IgD-negative memory B cell (primary cell): Measurements from ENCODE around the gene KCNMA1. TPM values are rescaled to one million over a fixed set of nuclear protein-coding genes. Genes with fewer than 3 reads are reported as not detected.

ENCODE experiments used
- H3K27ac Mint-ChIP-seq, 3 donors: one replicate each; pipeline ENCODE4 v1.8.0; 2020 to 2022; ENCODE audit warnings: mild to moderate bottlenecking in 3 of 3, mixed read lengths in 3 of 3, moderate library complexity in 1 of 3
- H3K27me3 Mint-ChIP-seq: one replicate; pipeline ENCODE4 v1.8.0; 2021; ENCODE audit warnings: mixed read lengths
- H3K36me3 Mint-ChIP-seq: one replicate; pipeline ENCODE4 v1.8.0; 2020; ENCODE audit warnings: mild to moderate bottlenecking, mixed read lengths
- H3K4me1 Mint-ChIP-seq, 3 donors: one replicate each; pipeline ENCODE4 v1.8.0; 2020 to 2022; ENCODE audit warnings: mixed read lengths in 3 of 3, mild to moderate bottlenecking in 1 of 3
- H3K4me3 Mint-ChIP-seq, 4 donors: one replicate each; pipeline ENCODE4 v1.8.0; 2020 to 2022; ENCODE audit warnings: mild to moderate bottlenecking in 4 of 4, mixed read lengths in 4 of 4, moderate library complexity in 3 of 4
- H3K9me3 Mint-ChIP-seq, 3 donors: one replicate each; pipeline ENCODE4 v1.8.0; 2020 to 2021; ENCODE audit warnings: mixed read lengths in 3 of 3, mild to moderate bottlenecking in 1 of 3
- polyA plus RNA-seq: library from polyadenylated mRNA; unstranded; fragments of 300-500 nt; fragmentation: Illumina TruSeq; gene quantifications from one replicate; pipeline ENCODE4 v1.2.3, GENCODE V29; 2021

The KCNMA1 gene
- polyA plus RNA-seq, 1 donor from 2014 or later = 5.5 TPM

DNA sequence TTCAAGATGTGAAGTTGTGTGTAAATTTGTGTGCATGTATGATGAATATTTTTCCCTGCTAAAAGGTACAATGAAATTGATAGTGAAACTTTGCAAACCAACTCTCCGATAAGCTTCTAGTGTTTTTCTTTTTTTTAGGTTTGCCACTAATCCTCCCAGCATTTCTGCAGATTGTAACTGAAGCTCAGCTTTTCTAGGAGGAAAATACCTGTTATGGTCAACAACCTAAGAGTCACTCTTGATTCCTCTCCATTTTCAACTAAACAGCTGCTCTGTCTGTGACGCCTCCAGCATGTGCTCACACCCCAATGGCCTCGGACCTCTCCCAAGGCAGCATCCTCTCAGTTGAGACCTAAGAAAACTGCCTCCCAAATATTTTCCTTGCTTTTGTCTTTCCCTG, 406.2 kb downstream of the KCNMA1 start:
- no peaks in the 10 kb centered on the region for H3K9me3 Mint-ChIP-seq
- no peaks in the 10 kb centered on the region for H3K4me1 Mint-ChIP-seq
- H3K4me3 Mint-ChIP-seq = no peak overlapping the region
- H3K27me3 Mint-ChIP-seq = no peaks in the 10 kb centered on the region
- H3K36me3 Mint-ChIP-seq = peaks cover 1% of the 10 kb centered on the region
- H3K27ac Mint-ChIP-seq = peak overlapping the region in 1 of 3 donors; percentile 70

DNA sequence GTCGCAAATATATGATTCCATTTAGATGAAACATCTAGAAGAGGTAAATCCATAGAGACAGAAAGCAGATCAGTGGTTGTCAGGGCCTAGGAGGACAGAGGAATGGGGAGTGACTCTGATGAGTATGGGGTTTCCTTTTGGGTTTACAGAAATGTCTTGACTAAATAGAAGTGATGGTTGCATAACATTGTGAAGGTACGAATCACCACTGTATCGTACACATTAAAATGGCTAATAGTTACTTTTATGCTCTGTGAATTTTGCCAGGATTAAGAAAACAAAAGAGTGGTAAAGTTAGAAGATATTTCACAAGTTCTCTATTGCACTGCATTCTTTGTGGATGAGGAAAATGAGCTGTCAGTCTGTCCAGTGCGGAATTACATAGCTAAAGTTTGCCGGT, 407.4 kb downstream of the KCNMA1 start:
- Mint-ChIP-seq H3K4me1 (peaks cover 0 to under 1% (median 0%) of the 10 kb centered on the region in 3 donors), H3K27me3 (peaks cover 2% of the 10 kb centered on the region), H3K27ac (no peak overlapping the region), H3K36me3 (peaks cover 1% of the 10 kb centered on the region), H3K9me3 (no peaks in the 10 kb centered on the region), H3K4me3 (no peak overlapping the region)

DNA sequence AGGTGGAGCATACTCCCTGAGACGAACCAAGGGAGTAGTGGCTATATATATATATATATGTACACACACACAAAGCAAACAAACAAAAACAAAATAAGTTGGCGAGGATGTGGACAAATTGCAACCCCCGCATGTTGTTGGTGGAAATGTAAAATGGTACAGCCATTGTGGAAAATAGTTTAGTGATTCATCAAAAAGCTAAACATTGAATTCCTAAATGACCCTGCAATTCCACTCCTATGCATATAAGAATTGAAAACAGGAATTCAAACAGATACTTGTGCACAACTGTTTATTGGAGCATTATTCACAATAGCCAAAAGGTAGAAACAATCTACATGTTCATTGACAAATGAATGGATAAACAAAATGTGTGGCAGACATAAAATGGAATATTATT, 407.9 kb downstream of the KCNMA1 start:
- H3K4me3 Mint-ChIP-seq = no peak overlapping the region
- peaks cover 2% of the 10 kb centered on the region for H3K27me3 Mint-ChIP-seq

DNA sequence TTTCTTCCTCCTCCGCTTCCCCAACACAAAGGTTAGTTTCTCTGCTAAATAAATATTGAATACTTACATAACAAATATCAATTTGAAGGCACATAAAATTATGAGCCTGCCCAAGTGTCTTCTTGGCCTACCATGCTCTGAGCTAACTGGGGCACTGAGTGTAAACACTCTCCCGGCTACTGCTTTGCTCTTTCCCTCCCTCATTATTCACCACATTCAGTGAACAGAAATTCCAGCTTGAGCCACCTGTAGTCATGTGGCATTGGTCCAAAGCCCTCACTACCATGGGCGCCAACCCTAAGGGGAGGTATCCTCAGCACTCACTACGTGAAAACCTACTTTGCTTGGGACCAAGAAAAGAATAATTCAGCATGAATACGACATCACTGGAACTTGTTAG, 409.0 kb downstream of the KCNMA1 start:
- H3K9me3 Mint-ChIP-seq = no peaks in the 10 kb centered on the region
- H3K27me3 Mint-ChIP-seq = peaks cover 2% of the 10 kb centered on the region
- H3K27ac Mint-ChIP-seq = no peak overlapping the region
- peaks cover 0 to 3% (median under 1%) of the 10 kb centered on the region in 3 donors for H3K4me1 Mint-ChIP-seq
- H3K36me3 Mint-ChIP-seq = peaks cover 1% of the 10 kb centered on the region
- no peak overlapping the region for H3K4me3 Mint-ChIP-seq

More for the DNA sequence above, 407.9 kb downstream of the KCNMA1 start:
- peaks cover 1% of the 10 kb centered on the region for H3K36me3 Mint-ChIP-seq
- peaks cover 0 to 3% (median 0%) of the 10 kb centered on the region in 3 donors for H3K4me1 Mint-ChIP-seq
- H3K9me3 Mint-ChIP-seq = no peaks in the 10 kb centered on the region
- H3K27ac Mint-ChIP-seq = no peak overlapping the region

DNA sequence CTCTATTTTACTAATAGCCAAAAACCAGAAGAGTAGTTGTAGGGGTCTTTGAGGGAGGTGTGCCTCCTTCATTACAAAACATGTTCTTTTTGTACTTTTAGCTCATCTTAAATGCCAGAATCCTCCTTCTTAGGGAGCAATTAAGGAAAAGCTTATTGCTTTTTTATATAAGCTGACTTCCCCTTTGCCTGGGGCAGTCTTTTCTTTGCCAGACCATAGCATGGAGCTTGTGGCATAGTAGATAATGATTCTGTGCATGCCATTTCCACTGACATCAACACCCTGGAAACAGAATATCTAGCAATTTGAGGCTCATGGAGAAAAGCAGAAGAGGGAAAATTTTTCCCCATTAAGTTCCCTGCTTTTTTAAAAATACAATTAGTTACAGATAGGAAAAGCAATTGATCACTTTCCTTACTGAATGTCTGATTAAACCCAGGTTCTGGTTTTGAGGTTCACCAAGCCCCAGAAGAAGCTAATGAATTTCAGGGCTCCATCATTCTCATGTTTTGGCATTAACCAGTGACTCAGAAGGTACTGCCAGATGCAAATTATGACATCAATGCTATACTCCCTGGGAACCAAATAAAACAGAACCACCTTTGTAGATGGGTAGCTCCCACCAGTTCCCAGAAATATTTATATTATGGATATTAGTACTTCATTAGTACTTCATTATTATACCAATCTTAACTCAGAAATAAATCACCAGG, 410.6 kb downstream of the KCNMA1 start:
- Mint-ChIP-seq H3K36me3 (no peaks in the 10 kb centered on the region), H3K9me3 (no peaks in the 10 kb centered on the region), H3K27ac (no peak overlapping the region), H3K4me3 (no peak overlapping the region), H3K4me1 (peaks cover 0 to 3% (median 3%) of the 10 kb centered on the region in 3 donors), H3K27me3 (peaks cover 3% of the 10 kb centered on the region)

DNA sequence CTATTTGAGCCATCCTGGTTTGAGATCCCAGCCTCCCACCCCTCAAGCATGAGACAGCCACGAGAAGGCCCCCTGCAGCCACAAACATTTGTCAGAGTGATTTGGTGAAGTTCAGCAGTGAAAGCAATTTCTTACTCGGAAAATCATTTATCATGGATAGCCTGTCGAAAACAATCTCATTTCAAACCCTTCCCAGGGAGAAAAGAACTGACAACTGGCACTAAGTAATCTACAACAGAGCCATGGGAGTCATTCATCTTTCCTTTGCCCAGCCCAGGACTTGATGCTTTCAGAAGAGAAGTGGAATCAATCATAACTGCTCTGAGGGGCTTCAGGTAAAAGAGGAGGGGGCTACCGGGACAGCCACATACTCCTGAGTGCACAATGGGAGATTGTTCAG, 411.2 kb downstream of the KCNMA1 start:
- H3K4me1 Mint-ChIP-seq = peaks cover 0 to 3% (median 3%) of the 10 kb centered on the region in 3 donors
- no peak overlapping the region for H3K27ac Mint-ChIP-seq
- peaks cover 4% of the 10 kb centered on the region for H3K27me3 Mint-ChIP-seq
- H3K9me3 Mint-ChIP-seq = no peaks in the 10 kb centered on the region
- H3K36me3 Mint-ChIP-seq = no peaks in the 10 kb centered on the region
- H3K4me3 Mint-ChIP-seq = no peak overlapping the region

DNA sequence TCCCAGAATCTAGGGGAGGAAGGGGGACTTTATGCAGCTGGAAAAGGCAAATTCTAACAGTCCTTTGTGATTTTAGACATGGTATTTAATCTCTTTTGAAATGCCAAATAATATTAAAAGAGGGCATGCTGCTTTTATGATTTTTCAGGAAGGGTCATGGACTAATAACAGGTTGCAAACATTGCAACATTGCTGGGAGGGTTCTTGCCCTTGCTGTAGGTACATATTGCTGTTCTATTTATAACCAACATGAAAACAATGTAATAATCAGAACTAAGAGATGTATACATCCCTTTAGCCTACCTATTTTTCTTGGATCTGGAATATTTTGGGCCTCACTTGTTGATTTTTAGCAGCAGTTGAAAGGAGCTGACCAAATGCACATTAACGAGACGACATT, 411.6 kb downstream of the KCNMA1 start:
- no peaks in the 10 kb centered on the region for H3K9me3 Mint-ChIP-seq
- H3K4me1 Mint-ChIP-seq = peaks cover 0 to 3% (median 3%) of the 10 kb centered on the region in 3 donors
- peaks cover 4% of the 10 kb centered on the region for H3K27me3 Mint-ChIP-seq
- no peak overlapping the region for H3K4me3 Mint-ChIP-seq
- H3K27ac Mint-ChIP-seq = no peak overlapping the region
- H3K36me3 Mint-ChIP-seq = no peaks in the 10 kb centered on the region

DNA sequence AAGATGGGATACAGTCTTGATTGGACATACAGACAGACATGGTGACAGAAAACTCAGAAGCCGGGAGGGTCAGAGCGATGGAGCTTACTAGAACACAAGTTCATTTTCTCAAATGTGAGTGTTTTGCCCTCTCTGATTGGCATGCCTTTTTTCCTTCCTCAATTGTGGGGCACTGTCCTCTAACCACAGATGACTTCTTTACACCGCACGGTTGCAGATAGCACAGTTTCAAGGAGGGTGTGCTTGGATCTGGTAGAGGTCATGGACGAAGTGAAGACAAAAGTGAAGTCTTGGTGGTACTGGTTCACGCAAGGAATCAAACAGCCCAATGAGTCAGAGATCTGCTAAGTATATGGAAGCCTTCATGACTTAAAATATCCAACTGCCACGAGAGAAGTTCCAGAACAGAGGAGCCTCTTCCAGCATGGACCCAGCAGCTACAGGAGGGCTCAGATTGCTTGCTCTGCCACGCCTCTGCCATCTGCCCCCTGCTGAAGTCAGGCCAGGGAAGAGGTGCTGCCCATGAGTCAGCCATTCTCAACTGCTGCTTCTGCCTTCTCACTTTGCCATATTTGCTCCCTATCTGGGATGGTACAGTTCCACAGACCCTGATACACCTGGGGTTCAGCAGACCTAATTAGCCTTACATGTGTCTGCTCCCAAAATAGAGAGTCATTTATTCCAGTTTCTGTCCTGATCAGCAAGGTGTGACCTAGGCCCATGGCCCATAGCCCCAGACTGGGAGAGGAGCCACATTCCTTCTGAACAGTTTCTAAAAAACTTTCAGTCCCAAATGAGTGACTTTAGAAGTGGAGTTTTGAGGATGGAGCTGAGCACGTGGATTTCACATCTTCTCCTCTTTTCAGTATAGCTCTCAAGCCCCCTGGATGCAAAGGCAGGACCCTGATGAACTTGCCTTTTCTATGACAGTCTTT, 413.8 kb downstream of the KCNMA1 start:
- Mint-ChIP-seq H3K4me3 (peak overlapping the region in 1 of 4 donors; percentile 39), H3K9me3 (no peaks in the 10 kb centered on the region), H3K27ac (no peak overlapping the region), H3K4me1 (peaks cover 0 to 3% (median 3%) of the 10 kb centered on the region in 3 donors), H3K27me3 (peaks cover 9% of the 10 kb centered on the region), H3K36me3 (no peaks in the 10 kb centered on the region)

DNA sequence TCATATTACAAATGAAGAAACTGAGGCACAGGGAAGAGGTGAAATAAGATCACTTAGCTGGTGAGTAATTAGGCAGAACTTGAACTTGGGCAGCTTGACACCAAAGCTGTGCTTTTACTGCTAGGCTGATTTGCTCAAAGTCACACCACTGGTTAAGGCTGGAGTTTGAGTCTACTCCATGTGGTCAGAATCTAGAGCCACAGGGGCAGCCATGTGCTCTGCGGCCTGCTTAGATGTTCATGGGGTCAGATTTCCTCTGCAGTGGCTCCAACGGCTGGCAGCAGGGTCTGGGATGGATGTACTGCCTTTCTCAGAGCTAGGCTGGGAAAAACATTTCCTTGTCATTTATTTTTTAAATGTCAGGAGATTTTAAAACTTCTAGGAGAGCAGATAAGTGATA, 417.5 kb downstream of the KCNMA1 start:
- Mint-ChIP-seq H3K27me3 (peaks cover 9% of the 10 kb centered on the region), H3K9me3 (no peaks in the 10 kb centered on the region), H3K36me3 (no peaks in the 10 kb centered on the region), H3K4me3 (no peak overlapping the region), H3K27ac (no peak overlapping the region), H3K4me1 (peaks cover 0 to 3% (median 3%) of the 10 kb centered on the region in 3 donors)

DNA sequence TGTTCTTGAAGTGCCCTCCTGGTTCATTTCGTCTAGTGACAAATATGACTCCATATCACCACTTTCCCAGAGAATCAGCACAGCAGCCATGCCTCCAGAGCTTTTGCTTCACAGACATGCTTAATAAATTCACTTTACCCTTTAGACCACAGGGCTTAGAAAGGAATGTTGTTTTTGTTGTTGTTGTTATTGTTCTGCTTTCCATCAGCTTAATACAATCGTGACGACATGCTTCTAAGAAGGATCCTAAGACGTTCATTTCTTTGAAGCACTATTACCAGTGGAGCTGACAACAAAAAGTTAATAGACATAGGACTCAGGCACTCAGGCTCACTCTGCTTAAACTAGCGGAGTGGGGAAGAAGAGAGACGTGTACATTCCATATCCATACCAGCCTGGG, 418.6 kb downstream of the KCNMA1 start:
- Mint-ChIP-seq H3K27ac (no peak overlapping the region), H3K4me1 (peaks cover 0 to 3% (median 0%) of the 10 kb centered on the region in 3 donors), H3K9me3 (no peaks in the 10 kb centered on the region), H3K36me3 (no peaks in the 10 kb centered on the region), H3K27me3 (peaks cover 9% of the 10 kb centered on the region), H3K4me3 (no peak overlapping the region)

DNA sequence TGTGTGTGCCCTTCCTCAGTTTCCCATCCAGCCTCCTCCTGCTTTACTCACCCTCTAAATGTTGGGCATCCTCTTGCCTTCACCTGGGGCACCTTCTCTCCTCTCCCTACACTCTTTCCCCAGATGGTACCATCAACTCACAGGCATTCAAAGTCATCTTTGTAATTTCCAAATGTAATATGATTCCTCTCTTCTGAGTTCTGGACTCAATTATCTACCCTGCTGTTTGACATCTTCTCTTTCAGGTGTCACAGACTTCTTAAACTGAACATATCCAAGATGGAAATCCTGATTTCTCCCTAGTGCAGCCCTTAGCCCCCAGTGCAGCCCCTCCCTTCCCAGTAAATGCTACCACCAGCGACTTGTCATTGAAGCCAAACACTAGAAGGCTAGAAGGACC, 422.8 kb downstream of the KCNMA1 start:
- H3K4me3 Mint-ChIP-seq = no peak overlapping the region
- H3K27ac Mint-ChIP-seq = no peak overlapping the region
- no peaks in the 10 kb centered on the region for H3K36me3 Mint-ChIP-seq
- peaks cover 0 to 3% (median 0%) of the 10 kb centered on the region in 3 donors for H3K4me1 Mint-ChIP-seq
- H3K27me3 Mint-ChIP-seq = peaks cover 7% of the 10 kb centered on the region
- H3K9me3 Mint-ChIP-seq = peaks cover 0 to 2% (median 0%) of the 10 kb centered on the region in 3 donors

DNA sequence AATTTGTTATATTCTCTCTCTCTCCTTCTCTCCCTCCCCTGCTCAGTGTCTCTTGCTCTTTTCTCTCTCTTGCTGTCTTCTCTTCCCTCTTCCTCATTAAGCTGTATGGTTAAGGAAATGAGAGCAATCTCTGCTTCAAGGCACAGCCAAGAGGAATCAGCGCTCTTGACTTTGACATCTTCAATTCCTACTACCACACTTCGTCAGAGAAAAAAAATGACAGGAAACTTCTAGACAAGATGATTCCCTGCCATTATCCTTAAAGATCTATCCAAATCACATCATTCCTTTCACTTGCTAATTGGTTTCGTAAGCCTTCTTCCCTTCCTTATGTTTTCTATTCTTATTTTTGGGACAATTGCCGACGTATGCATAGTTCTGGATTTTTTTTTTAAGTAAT, 425.0 kb downstream of the KCNMA1 start:
- Mint-ChIP-seq H3K27ac (no peak overlapping the region), H3K4me3 (no peak overlapping the region), H3K4me1 (peaks cover 0 to 3% (median 0%) of the 10 kb centered on the region in 3 donors), H3K36me3 (no peaks in the 10 kb centered on the region), H3K27me3 (no peaks in the 10 kb centered on the region), H3K9me3 (peaks cover 0 to 2% (median under 1%) of the 10 kb centered on the region in 3 donors)

DNA sequence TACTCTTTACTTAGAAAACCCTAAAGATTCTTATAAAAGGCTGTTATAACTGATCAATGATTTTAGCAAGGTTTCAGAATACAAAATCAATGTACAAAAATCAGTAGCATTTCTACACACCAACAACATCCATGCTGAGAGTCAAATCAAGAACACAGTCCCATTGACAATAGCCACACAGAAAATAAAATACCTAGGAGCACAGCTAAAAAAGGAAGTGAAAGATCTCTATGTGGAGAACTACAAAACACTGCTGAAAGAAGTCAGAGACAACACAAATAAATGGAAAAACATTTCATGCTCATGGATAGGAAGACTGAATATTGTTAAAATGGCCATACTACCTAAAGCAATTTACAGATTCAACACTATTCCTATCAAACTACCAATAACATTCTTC, 427.0 kb downstream of the KCNMA1 start:
- no peaks in the 10 kb centered on the region for H3K36me3 Mint-ChIP-seq
- peaks cover 0 to 2% (median 2%) of the 10 kb centered on the region in 3 donors for H3K9me3 Mint-ChIP-seq
- no peaks in the 10 kb centered on the region for H3K27me3 Mint-ChIP-seq
- H3K4me3 Mint-ChIP-seq = no peak overlapping the region
- no peak overlapping the region for H3K27ac Mint-ChIP-seq
- peaks cover 0 to 3% (median 0%) of the 10 kb centered on the region in 3 donors for H3K4me1 Mint-ChIP-seq

DNA sequence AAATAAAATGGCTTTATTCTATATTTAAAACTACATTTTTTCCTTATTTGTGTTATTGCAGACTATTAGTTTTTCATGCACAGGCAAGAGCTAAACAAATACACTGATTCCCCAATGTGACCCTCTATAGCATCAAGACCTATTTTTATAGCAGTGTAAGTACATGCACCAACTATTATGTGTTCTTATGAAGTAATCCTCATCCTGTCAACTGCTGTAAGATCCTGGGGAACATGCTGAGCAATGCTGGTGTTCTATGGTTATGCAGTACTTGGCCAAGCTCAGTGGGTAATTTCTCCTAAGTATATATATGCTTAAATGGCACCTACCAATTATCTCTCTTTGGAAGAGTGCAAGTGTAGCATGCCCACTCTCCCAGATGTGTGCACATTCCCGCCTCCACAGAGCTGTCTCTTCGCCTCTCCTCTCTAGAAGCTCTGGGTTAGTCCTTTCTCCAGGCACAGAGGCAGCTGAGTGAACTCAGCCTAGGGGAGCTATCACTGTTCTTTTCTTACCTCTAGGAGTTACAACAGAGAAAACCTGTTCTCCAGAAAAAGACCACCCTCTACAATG, 428.8 kb downstream of the KCNMA1 start:
- Mint-ChIP-seq H3K36me3 (peaks cover 5% of the 10 kb centered on the region), H3K27me3 (no peaks in the 10 kb centered on the region), H3K4me1 (peaks cover 0 to 3% (median 0%) of the 10 kb centered on the region in 3 donors), H3K4me3 (no peak overlapping the region), H3K27ac (no peak overlapping the region), H3K9me3 (peaks cover 2 to 6% (median 5%) of the 10 kb centered on the region in 3 donors)

DNA sequence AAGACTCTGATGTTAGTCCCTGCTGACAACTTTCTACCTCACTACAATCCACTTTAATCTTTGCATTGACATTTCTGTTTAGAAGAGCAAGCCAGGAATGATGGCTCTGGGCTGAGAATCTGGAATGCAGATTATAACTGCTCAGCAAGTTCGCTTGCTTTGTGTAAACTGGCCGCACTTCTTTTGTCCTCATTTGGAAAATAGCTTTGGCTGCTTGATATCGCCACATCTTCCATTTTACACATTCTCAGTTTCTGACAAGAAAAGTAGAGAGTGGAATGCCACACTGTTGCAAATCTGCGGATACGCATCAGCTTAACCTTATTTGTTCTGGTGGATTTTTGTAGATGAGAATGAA, 429.8 kb downstream of the KCNMA1 start:
- Mint-ChIP-seq H3K4me3 (no peak overlapping the region), H3K27ac (no peak overlapping the region), H3K27me3 (no peaks in the 10 kb centered on the region), H3K4me1 (peaks cover 0 to 3% (median 0%) of the 10 kb centered on the region in 3 donors), H3K9me3 (peaks cover 2 to 6% (median 5%) of the 10 kb centered on the region in 3 donors), H3K36me3 (peaks cover 5% of the 10 kb centered on the region)
